Measurements from ENCODE around the gene TMEM171. TPM values are rescaled to one million over a fixed set of nuclear protein-coding genes. Genes with fewer than 3 reads are reported as not detected.

TMEM171 gene
- total RNA-seq, result 0.71 TPM
- polyA plus RNA-seq (ENCODE audit: insufficient read depth in 1 of 8, insufficient read length in 8 of 8, low replicate concordance in 1 of 8), result 1 to 10 TPM in 1 of 8 donors, under 1 TPM in 7; 0.60 to 2.1 (median 0.84) TPM
- long read RNA-seq, donor 1, result 0 reads
- long read RNA-seq, donor 2, result 0 reads
- long read RNA-seq, donor 3, result 0 reads
- long read RNA-seq, donor 4, result 0 reads
- long read RNA-seq, donor 5, result 0 reads
- long read RNA-seq, donor 6, partial matches to known transcripts, result 0 of 1 reads
- long read RNA-seq, donor 6, other reads (novel, unspliced or antisense), result 0 of 1 reads
- long read RNA-seq, donor 7, result 0 reads
- long read RNA-seq, donor 8, result 0 reads
- long read RNA-seq, donor 9, result 0 reads
- long read RNA-seq, donor 10, result 0 reads
- long read RNA-seq, donor 11, result 0 reads

GRCh38 chr5:73120222-73121118 is at the start of gene TMEM171:
Gene TMEM171 (plus strand): TSS chr5:73120575. CDS start chr5:73123374, 2,799 bp downstream.
- WGBS (ENCODE audit: insufficient coverage), result under 1% methylated on average over 90 of the region's 94 CpGs
- Histone ChIP-seq H3K27me3 (ENCODE audit: control insufficient read depth, insufficient read depth, low read length) (peaks cover 53% of the 10 kb centered on the region), H3K36me3 (ENCODE audit: control insufficient read depth, insufficient read depth, low read length) (no peaks in the 10 kb centered on the region), H3K4me3 (ENCODE audit: low read length) (peak within 1 kb of the TSS; percentile 41), H3K27ac (ENCODE audit: low read length) (peak within 1 kb of the TSS; percentile 35), H3K4me1 (ENCODE audit: control insufficient read depth, insufficient read depth, low read length) (peaks cover 20% of the 10 kb centered on the region), H3K9me3 (replicated peaks; ENCODE audit: control insufficient read depth, low read depth, low read length) (peaks cover 2% of the 10 kb centered on the region)
- peak; percentile 30 for DNase-seq

GRCh38 chr5:73081093-73081492 is 39.3 kb upstream of the TMEM171 start:
- Histone ChIP-seq H3K9me3 (replicated peaks; ENCODE audit: control insufficient read depth, low read depth, low read length) (no peaks in the 10 kb centered on the region), H3K27me3 (ENCODE audit: control insufficient read depth, insufficient read depth, low read length) (no peaks in the 10 kb centered on the region), H3K4me3 (ENCODE audit: low read length) (no peak overlapping the region), H3K27ac (ENCODE audit: low read length) (no peak overlapping the region), H3K36me3 (ENCODE audit: control insufficient read depth, insufficient read depth, low read length) (peaks cover 8% of the 10 kb centered on the region), H3K4me1 (ENCODE audit: control insufficient read depth, insufficient read depth, low read length) (no peaks in the 10 kb centered on the region)
- no peak for DNase-seq
- no CpG with 5 or more reads among the region's 4 CpGs for WGBS (ENCODE audit: insufficient coverage)

- Histone ChIP-seq H3K27me3 (ENCODE audit: control insufficient read depth, insufficient read depth, low read length) (no peaks in the 10 kb centered on the region), H3K9me3 (replicated peaks; ENCODE audit: control insufficient read depth, low read depth, low read length) (no peaks in the 10 kb centered on the region), H3K36me3 (ENCODE audit: control insufficient read depth, insufficient read depth, low read length) (peaks cover 9% of the 10 kb centered on the region), H3K27ac (ENCODE audit: low read length) (no peak overlapping the region), H3K4me1 (ENCODE audit: control insufficient read depth, insufficient read depth, low read length) (no peaks in the 10 kb centered on the region), H3K4me3 (ENCODE audit: low read length) (no peak overlapping the region)
- WGBS (ENCODE audit: insufficient coverage), result no CpG with 5 or more reads among the region's 4 CpGs
- no peak for DNase-seq
These were observed 32.3 kb upstream of the TMEM171 start for GRCh38 chr5:73088026-73088425.

GRCh38 chr5:73093943-73094342 is 26.4 kb upstream of the TMEM171 start:
- H3K27ac ChIP-seq (ENCODE audit: low read length), result no peak overlapping the region
- DNase-seq, result no peak
- H3K27me3 ChIP-seq (ENCODE audit: control insufficient read depth, insufficient read depth, low read length), result no peaks in the 10 kb centered on the region
- whole genome bisulfite sequencing (ENCODE audit: insufficient coverage), result no CpG with 5 or more reads among the region's 7 CpGs
- H3K36me3 ChIP-seq (ENCODE audit: control insufficient read depth, insufficient read depth, low read length), result no peaks in the 10 kb centered on the region
- H3K4me3 ChIP-seq (ENCODE audit: low read length), result no peak overlapping the region
- no peaks in the 10 kb centered on the region for H3K4me1 ChIP-seq (ENCODE audit: control insufficient read depth, insufficient read depth, low read length)
- peaks cover 9% of the 10 kb centered on the region for H3K9me3 ChIP-seq (replicated peaks; ENCODE audit: control insufficient read depth, low read depth, low read length)

- Histone ChIP-seq H3K4me3 (ENCODE audit: low read length) (no peak overlapping the region), H3K4me1 (ENCODE audit: control insufficient read depth, insufficient read depth, low read length) (no peaks in the 10 kb centered on the region), H3K36me3 (ENCODE audit: control insufficient read depth, insufficient read depth, low read length) (no peaks in the 10 kb centered on the region), H3K27ac (ENCODE audit: low read length) (no peak overlapping the region), H3K9me3 (replicated peaks; ENCODE audit: control insufficient read depth, low read depth, low read length) (peaks cover 9% of the 10 kb centered on the region), H3K27me3 (ENCODE audit: control insufficient read depth, insufficient read depth, low read length) (no peaks in the 10 kb centered on the region)
- DNase-seq, result no peak
- WGBS (ENCODE audit: insufficient coverage), result no CpG with 5 or more reads among the region's 1 CpG
These were observed 26.0 kb upstream of the TMEM171 start for GRCh38 chr5:73094415-73094814.

GRCh38 chr5:73095564-73096238 is 24.7 kb upstream of the TMEM171 start:
- H3K36me3 ChIP-seq (ENCODE audit: control insufficient read depth, insufficient read depth, low read length), result no peaks in the 10 kb centered on the region
- no peaks in the 10 kb centered on the region for H3K4me1 ChIP-seq (ENCODE audit: control insufficient read depth, insufficient read depth, low read length)
- WGBS (ENCODE audit: insufficient coverage), result no CpG with 5 or more reads among the region's 6 CpGs

GRCh38 chr5:73096239-73096575 is 24.2 kb upstream of the TMEM171 start:
- Histone ChIP-seq H3K9me3 (replicated peaks; ENCODE audit: control insufficient read depth, low read depth, low read length) (peaks cover 9% of the 10 kb centered on the region), H3K27ac (ENCODE audit: low read length) (no peak overlapping the region), H3K4me1 (ENCODE audit: control insufficient read depth, insufficient read depth, low read length) (no peaks in the 10 kb centered on the region), H3K36me3 (ENCODE audit: control insufficient read depth, insufficient read depth, low read length) (no peaks in the 10 kb centered on the region), H3K27me3 (ENCODE audit: control insufficient read depth, insufficient read depth, low read length) (no peaks in the 10 kb centered on the region), H3K4me3 (ENCODE audit: low read length) (no peak overlapping the region)
- WGBS (ENCODE audit: insufficient coverage), result no CpG with 5 or more reads among the region's 1 CpG
- DNase-seq, result no peak

More at GRCh38 chr5:73095564-73096238, 24.7 kb upstream of the TMEM171 start:
- no peaks in the 10 kb centered on the region for H3K27me3 ChIP-seq (ENCODE audit: control insufficient read depth, insufficient read depth, low read length)
- no peak overlapping the region for H3K27ac ChIP-seq (ENCODE audit: low read length)
- H3K9me3 ChIP-seq (replicated peaks; ENCODE audit: control insufficient read depth, low read depth, low read length), result peaks cover 9% of the 10 kb centered on the region
- H3K4me3 ChIP-seq (ENCODE audit: low read length), result no peak overlapping the region
- DNase-seq, result no peak

- peaks cover 9% of the 10 kb centered on the region for H3K9me3 ChIP-seq (replicated peaks; ENCODE audit: control insufficient read depth, low read depth, low read length)
- DNase-seq, result no peak
- H3K4me3 ChIP-seq (ENCODE audit: low read length), result no peak overlapping the region
- no peak overlapping the region for H3K27ac ChIP-seq (ENCODE audit: low read length)
- H3K27me3 ChIP-seq (ENCODE audit: control insufficient read depth, insufficient read depth, low read length), result no peaks in the 10 kb centered on the region
- no peaks in the 10 kb centered on the region for H3K36me3 ChIP-seq (ENCODE audit: control insufficient read depth, insufficient read depth, low read length)
- WGBS (ENCODE audit: insufficient coverage), result 83% methylated on average over 2 of the region's 2 CpGs
- H3K4me1 ChIP-seq (ENCODE audit: control insufficient read depth, insufficient read depth, low read length), result no peaks in the 10 kb centered on the region
These were observed 22.6 kb upstream of the TMEM171 start for GRCh38 chr5:73097740-73098139.

GRCh38 chr5:73100109-73100508 is 20.3 kb upstream of the TMEM171 start:
- H3K36me3 ChIP-seq (ENCODE audit: control insufficient read depth, insufficient read depth, low read length), result no peaks in the 10 kb centered on the region
- no peak overlapping the region for H3K4me3 ChIP-seq (ENCODE audit: low read length)
- peaks cover 9% of the 10 kb centered on the region for H3K9me3 ChIP-seq (replicated peaks; ENCODE audit: control insufficient read depth, low read depth, low read length)
- H3K27me3 ChIP-seq (ENCODE audit: control insufficient read depth, insufficient read depth, low read length), result peaks cover 2% of the 10 kb centered on the region
- no peak for DNase-seq
- H3K4me1 ChIP-seq (ENCODE audit: control insufficient read depth, insufficient read depth, low read length), result no peaks in the 10 kb centered on the region
- no peak overlapping the region for H3K27ac ChIP-seq (ENCODE audit: low read length)
- 84% methylated on average over 3 of the region's 4 CpGs for WGBS (ENCODE audit: insufficient coverage)

- H3K36me3 ChIP-seq (ENCODE audit: control insufficient read depth, insufficient read depth, low read length), result no peaks in the 10 kb centered on the region
- no peak overlapping the region for H3K4me3 ChIP-seq (ENCODE audit: low read length)
- H3K27me3 ChIP-seq (ENCODE audit: control insufficient read depth, insufficient read depth, low read length), result peaks cover 2% of the 10 kb centered on the region
- H3K27ac ChIP-seq (ENCODE audit: low read length), result no peak overlapping the region
- peaks cover 4% of the 10 kb centered on the region for H3K9me3 ChIP-seq (replicated peaks; ENCODE audit: control insufficient read depth, low read depth, low read length)
- no peaks in the 10 kb centered on the region for H3K4me1 ChIP-seq (ENCODE audit: control insufficient read depth, insufficient read depth, low read length)
- no peak for DNase-seq
- 4% methylated on average over 2 of the region's 4 CpGs for WGBS (ENCODE audit: insufficient coverage)
These were observed 16.5 kb upstream of the TMEM171 start for GRCh38 chr5:73103870-73104299.

All from muscle of leg (tissue), 16 donors.